ENCODE data around the gene TENM4.

Gene TENM4

DNA sequence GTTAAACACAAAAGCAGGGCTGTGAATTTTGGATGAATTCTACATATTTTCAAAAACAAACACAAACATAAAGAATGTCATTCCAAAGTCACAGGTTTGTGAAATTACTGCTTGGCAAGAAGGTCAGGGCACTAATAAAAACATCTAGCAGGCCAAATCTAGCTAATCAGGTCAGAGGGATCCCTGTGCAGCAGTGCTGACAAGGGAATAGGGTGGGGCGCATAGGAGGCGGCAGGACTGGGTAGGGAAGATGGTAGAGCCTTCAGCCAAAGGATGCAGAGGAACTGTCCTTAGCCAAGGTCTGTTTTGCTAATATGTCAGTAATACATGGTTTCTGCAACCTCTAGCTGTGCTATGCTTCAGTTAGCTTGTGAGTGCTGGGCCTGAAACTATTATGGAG is 396.6 kb downstream of the TENM4 start:
- DNase-seq: no peak

DNA sequence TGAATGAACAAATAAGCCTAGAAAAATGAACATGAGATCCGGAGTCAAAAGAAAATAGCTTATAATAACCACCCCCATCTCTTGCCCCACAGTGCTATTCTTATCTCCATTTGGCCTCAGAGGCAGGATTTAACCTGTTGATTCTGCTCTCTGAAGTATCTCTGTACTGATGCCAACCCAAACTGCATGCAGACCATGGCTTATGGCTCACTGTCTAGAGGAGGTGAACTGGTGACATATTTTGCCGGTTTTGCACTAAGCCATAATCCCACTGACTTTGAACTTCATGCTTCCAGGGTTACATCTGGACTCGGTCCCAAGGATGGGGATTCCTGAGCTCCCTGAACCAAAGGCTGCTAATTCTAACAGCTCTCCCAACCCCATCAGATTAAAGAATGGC is 397.1 kb downstream of the TENM4 start:
- no peak for DNase-seq

DNA sequence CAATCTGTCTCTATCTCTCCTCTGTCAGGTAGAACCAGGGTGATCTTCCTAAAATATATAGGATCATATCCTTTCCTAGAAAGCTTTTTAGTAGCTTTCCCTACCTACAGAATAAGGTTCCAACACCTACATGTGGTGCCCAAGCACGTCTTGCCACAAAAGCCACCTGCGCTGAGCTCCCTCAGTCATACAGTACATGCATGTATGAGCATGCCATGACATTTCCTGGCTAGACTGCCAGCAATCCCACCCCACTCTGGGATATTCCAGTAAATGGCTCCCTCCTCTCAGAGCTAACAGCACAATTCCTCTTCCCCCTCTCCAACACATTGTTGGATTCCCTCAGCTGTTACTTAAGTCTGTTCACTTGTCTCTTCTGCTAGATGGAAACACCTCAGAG is 398.0 kb downstream of the TENM4 start:
- no peak for DNase-seq

DNA sequence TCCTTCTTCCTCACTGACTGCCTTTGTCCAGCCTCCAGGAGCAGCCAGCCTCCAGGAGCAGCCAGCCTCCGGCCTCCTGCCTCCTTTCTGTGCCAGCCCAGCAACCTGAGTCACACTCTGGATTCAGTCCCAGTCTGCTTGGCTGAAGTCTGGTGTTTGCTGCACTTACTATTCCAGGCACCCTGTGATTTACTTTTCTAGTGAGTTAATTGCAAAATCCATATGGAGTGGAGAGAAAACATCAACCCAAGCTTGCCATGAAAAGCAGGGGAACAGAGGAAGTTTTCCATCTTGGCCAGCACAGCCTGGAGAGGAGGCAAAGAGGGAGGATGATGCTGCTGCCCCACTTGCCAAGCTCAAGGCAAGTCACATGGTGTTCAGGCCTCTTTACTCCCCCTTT is 400.5 kb downstream of the TENM4 start:
- no peak for DNase-seq

DNA sequence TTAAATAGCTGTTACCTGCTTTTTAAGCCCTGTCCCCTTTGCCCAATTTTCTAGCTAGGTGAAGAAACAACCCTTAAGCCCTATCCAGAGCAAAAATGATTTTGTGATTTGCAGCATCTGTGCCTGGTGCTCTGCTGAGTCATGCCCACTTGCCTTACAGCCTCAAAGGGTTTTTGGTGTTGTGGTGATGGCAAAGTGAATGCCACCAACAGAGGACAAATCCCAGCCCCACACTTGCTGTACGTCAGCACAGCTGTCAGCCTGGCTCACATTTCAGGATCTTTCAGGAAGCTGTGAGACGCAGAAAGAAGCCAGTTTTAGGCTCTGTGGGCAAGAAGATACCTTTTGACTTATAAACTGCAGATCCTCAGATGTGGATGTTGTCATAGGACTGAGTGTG is 401.7 kb downstream of the TENM4 start:
- DNase-seq: no peak

DNA sequence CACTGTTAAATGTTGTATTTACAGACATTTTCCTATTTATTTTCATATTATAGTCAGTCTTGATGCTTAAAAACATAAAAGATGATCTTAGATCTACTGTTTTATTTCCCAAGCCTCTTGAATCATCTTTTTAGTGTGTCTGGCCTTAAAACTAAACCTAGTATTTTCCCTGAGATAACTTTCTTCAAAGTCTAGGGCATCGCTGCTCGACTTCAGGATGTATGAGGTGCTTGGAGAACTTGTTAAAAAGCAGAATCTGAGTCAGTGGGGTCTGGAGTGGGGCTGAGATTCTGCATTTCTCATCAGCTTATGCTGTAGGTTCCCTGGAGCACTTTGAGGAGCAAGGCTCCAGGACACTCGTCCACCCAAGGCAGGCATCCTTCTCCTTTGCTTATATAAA is 404.9 kb downstream of the TENM4 start:
- no peak for DNase-seq

DNA sequence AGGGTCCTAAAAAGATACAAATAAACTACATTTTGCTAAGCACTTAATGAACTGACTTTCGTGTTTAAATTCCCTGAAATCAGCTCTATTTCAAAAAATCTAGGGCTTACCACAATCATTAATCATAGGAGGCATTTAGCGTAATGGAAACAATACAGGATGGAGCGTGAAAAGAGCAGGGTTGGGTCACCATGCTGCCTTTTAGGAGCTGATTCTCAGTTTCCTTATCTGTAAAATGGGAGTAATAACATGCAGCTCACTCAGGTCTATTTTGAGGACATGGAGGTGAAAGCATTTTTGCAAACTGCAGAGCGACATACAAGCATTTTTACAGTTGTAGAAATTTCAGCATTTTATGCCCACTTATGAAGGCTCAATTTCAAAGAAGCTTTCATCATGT is 407.0 kb downstream of the TENM4 start:
- no peak for DNase-seq

DNA sequence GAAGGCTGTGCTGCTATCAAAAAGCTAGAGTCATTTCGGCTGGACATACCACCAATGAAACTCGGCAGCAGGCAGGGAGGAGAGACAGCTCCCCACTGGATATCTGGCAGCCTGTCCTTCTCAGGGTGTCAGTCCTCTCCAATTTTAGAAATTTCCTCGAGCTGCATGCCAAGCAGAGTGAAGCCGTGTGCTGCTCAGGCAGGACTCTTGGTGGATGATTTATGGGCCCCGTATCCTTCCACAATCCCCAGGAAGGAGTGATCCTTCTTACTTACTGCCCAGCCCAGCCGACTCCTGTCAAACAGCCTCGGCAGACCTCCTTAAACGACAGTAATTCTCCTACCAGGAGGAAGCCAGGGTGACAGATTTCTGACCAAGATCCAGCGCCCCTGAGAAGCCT is 410.4 kb downstream of the TENM4 start:
- DNase-seq: no peak

DNA sequence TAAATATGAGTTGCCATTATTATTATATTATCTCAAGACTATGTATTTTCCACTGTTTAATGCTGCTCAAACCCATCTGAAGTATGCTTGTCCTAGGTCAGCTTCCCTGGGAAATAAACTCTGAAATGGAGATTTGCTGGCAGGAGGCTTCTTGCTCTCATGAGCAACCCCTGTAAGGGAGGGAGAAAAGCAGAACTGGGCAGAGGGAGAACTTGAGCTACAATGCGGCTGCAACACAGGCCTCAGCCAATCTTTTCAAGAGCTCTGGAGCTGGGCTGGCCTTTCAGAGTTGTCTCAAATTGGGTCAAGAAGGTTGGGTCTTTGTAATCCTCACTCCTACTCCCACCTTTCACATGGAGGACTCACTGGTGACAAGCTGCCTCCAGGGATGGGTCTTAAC is 412.6 kb downstream of the TENM4 start:
- no peak for DNase-seq

DNA sequence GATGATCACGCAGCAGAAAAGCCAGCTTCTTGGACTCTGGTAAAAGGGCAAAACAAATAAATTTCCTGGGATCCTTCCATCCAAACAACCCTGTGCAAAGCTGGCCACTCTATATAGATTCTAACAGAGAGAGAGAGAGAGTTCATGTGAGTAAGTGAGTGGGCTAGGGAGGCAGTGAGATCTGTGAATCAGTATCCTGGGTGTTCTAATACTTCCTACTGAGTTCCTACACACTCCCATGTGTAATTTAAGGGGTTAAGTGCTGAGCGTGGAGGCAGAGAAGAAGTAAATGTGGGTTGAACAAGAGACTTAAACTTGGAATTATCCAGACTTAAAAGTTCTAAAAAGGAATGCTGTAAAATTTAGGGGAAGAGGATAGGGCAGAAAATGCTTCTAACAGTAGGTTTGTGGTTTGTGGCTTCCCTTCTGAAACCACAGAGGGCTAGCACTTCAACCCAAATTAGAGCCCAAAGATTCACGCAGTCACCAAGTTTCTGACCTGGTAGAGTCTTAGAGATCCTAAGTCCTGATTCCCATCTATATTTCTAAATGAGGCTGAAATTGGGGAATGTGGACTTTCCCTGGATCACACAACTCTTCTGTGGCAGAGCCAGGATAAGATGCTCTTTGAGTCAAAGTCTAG is 413.9 kb downstream of the TENM4 start:
- DNase-seq: no peak

DNA sequence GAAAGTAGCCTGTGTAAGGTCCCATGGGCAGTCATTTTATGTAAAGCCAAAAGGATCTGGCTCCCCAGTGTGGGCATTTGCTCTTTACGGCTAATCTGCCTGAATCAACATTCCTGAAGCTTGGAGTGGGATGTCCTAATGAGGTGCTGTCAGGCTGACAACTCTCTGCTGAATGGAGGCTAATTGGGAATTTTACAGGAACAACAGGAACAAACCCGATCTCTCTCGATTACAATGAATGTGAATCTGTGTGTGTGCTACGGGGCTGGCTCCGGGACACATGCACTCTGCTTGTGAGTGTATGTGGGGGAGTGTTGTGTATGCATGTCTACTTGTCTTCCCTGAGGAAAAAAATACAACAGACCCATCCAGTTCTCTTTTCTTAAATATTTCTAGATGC is 415.2 kb downstream of the TENM4 start:
- no peak for DNase-seq

DNA sequence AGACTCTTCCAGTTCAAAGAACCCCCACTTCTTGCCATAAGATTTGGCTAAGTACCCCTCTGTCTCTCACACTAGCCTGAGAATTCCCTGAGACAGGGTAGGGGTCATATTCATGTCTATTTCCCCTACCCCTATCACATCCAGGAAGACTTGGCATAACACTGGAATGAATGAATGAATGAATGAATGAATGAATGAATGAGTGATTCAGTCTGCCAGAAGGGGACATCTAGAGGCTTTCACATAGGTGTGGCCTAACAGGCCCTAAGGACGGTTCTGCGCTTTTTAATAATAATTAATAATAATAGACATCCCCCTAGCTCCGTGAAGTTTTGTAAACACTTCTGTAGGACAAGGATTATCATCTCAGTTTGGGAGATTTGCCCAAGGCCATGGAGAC is 415.7 kb downstream of the TENM4 start:
- no peak for DNase-seq

DNA sequence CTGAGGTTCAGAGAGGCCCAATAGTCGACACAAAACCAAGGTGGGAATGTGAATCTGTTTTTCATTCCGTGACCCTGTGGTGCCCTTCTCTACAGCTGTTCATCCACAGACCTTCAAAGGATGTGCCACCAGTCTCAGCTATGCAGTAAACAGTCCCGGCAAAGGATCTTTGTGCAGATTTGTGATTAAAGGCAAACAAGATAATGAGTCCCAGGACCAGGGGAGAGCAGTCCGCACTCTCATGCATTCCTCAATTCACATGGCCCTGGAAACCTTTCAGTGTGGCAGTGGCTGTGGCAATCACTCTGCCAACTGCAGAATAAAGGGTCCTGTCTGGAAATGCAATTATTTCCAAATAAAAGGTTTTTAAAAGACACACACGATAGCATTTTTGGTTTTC is 418.6 kb downstream of the TENM4 start:
- DNase-seq: no peak

DNA sequence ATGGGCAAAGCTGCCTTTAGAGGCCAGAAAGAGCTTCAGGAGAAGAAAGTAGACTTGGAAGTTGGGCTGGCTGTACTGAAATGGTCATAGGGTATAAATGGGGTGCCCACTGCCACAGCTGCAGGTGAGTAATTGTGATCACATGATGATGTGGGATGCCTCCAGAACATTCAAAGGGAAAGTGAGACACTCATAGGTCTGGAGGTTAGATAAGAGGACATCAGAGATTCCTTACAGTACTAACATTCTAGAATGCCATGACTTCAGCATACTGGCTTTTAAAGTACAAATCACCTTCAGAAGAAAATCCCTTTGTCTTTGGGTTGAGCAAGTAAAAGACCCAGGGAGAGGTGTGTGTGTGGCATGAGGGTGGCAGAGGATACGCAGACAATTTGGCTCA is 419.2 kb downstream of the TENM4 start:
- no peak for DNase-seq

DNA sequence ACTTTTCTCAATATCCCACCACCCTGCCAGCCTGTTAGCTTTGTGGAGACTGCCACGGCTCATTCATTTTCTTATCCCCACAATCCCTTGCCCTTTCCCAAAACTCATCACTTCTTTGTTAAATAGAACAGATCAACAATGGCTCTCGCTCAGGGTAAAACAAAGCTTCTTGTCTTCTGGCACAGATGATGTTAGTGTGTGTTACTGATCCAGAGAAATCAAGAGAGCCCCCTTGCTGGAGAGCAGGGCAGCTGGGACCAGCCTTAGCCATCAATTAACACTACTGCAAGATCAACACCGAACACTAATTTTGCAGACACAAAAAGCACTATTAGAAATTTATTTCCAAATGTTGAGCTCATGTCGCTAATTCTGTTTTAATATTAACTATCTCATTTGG is 420.9 kb downstream of the TENM4 start:
- DNase-seq: no peak

DNA sequence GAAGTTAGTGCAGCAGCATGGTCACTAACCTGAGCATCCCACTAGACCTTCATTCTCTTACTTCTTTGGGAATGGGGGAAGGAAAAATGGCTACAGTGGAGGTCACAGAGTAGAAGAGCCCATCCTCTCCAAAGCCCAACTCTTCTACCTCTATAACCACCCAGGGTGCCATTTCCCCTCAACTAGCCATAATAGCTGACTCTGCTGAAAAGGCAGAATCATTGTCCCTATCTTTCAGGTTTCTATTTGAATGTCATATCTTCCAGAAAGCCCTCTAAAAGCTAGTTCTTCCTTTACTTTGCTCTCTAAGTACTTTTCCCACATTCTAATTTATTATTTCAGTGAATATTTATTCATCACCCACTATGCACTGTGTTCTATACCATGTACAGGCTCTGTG is 421.6 kb downstream of the TENM4 start:
- no peak for DNase-seq

DNA sequence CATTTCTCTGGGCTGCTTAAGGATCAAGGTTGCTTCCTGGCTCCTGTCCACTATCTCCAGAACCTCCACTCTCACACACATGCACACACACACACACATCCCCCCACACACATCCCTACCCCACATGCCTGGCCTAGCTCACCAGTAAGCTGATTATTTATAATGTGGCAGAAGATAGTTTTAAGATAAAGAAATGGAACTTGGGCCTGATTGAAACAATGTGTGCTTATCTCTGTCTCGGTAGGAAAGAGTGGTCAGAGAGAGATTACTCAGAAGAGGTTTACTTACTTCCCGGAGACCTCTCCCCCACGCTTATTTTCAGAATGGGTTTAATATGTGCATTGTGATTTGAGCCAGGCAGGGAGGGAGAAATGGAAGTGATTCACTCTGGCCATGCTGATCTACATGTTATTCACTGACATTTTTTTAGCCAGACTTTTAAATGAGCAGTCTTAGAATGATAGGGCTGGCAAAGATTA is 422.4 kb downstream of the TENM4 start:
- no peak for DNase-seq

DNA sequence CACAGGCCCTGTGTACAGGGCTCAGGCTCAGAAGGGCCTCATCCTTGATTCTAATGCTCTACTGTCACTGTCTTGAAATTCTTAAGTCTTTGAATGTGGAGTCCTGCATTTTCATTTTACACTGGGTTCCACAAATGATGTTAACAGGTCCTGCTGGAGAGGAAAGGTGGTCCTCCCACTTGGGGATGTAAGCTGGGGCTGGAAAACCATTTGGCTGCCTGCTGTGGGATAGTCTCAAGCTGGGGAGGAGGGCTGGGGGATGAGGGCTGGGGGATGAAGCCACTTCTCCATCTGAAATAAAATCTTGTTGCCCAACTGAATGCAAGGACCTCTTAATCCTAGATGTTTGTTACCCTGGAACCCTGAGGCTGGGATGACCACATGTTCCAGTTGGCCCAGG is 423.0 kb downstream of the TENM4 start:
- no peak for DNase-seq

DNA sequence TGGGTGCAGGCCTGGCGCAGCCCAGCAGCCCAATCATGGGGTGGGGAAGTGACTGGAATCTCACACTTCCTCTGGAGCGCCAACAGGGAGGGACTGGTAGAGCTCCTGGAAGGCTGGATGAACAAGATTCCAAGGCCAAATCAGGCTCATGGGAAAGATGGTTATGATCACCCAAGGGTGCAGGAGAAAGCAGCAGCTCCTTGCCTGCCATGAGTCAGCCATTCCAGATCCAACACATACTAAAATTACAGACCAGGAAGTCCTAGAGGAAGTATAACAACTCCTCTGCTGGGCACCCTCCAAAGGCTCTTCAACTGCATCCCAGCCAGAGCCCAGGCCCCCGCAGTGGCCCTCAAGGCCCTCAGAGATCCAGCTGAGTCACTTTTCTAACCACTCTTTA is 427.3 kb downstream of the TENM4 start:
- no peak for DNase-seq

DNA sequence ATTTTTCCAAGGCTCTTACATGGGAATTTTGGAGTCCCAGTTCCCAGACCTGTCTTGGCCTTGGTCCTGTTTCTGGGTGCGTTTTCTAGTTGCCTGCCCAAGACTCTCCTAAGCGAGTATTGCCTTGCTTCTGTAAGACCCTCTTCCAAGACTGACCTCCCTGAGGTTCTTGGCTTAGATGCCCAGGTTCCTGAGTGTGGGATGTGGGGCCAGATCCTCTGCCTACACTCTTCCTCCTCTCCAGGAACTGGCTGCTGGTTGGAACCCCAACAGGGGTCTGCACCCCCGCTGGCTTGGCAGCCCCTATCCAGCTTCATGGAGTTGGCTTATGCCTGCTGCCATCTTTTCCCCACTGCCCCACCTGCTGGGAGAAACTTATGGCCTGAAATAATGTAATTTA is 429.5 kb downstream of the TENM4 start:
- no peak for DNase-seq

DNA sequence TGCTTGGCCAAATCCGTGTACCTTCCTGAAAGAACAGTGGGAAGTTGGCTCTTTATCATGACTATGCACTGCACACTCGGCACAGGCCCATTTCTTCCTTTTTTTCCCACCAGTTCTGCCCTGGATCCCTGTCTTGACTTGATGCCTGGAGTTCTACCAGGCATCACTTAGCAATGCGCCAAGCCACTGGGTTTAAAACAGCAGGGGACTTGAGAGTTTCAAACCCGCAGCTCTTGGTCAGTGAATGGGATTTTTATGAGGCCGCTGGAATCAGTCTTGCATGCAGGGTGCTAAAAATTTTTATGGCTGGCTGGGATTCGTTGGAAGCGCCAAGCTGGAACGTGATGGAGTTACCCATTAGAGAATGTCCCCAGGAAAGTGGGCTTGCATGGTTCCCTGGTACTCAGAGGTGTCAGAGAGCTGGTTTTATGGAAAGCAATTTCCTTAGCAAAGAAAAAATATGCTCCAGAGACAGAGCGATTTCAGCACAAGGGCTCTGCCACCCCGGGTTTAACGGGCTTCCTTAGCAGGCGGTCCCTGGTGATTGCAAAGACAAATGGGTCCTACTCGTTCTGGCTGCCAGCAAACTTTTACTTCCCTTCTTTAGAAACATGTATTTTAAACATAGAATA is 432.9 kb downstream of the TENM4 start:
- DNase-seq: no peak

DNA sequence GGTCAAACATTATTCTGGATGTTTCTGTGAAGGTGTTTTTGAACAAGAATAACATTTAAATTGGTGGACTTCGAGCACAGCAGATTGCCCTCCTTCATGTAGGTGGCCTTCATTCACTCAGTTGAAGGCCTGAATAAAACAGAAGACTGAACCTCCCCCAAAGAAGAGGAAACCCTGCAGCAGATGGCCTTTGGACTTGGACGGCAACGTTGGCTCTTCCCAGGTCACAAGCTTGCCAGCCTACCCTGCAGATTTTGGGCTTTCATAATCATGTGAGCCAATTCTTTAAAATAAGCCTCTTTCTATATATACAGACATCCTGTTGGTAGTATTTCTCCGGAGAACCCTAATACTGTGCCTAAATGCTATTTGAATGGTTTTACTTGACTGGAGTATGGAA is 434.0 kb downstream of the TENM4 start:
- DNase-seq: no peak

DNA sequence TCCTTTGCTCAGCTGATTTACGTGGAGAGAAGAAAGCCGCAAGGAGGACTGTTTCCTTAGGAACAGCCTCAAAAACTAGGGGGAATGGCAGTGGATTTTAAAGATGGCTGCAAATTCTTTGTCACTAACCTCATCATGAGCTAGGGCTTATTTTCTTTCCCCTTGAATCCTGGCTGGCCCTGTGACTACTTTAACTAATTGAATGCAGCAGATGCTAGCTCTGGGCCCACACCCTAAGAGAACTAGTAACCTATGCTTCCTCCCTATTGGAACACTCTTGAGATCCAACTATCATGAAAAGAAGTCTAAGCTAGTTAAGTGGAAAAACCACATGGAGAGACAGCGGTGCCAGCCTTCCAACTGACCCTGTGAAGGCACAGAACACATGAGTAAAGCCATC is 444.8 kb downstream of the TENM4 start:
- DNase-seq: no peak

DNA sequence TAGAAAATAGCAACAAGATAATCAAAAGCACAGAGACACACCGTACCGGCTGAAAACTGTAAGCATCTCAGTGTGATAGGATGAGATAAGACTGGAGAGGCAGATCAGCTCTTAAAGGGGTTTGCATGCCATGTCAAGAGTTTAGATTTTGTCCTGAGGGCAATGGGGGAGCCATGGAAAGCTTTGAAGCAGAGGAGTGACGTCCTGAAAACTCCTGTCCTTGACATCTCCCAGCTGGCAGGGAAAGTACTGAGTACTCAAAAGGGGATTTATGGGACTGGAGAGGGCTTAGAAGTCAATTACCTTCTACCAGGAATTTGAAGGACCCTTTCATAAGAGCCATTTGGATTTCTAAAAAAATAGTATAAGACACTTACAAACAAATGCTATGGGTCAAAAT is 445.7 kb downstream of the TENM4 start:
- no peak for DNase-seq

DNA sequence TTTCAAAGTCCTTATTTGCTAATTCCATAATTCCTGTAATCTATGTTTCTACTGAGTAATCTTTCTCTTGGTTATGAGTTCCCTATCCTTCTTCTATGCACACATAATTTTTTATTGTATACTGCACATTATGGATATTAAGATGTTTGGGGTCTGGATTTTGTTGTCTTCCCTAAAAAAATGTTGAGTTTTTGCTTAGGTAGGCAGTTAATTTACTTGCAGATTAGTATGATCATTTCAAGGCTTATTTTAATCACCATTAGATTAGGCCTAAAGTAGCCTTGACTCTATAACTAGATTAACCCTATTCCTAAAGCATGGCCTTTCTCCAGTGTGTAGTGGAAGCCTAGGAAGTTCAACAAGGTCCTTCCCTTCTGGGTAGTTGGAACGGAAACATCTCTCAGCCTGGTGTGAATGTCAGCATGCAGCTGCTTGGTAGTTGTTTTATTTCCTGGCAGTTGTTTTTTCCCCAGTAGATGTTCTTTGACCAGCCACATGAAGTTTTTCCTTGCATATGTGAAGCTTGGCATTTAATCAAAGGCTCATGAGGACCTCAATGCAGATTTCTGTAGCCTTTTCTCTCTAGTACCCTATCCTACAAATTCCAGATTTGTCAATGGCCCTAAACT is 446.9 kb downstream of the TENM4 start:
- no peak for DNase-seq
